Activated naive CD4-positive, alpha-beta T cell treated with anti-CD3 and anti-CD28 coated beads, Interleukin-2, amount 50 U/mL, for 24 hours (primary cell): Measurements from ENCODE around the gene LCN1.

Experiments used
- H3K27ac Mint-ChIP-seq: one replicate; pipeline ENCODE4 v1.8.0; 2021; ENCODE audit warnings: mild to moderate bottlenecking, mixed read lengths
- H3K27me3 Mint-ChIP-seq: one replicate; pipeline ENCODE4 v1.8.0; 2021; ENCODE audit warnings: mixed read lengths
- H3K36me3 Mint-ChIP-seq: one replicate; pipeline ENCODE4 v1.8.0; 2021; ENCODE audit warnings: mixed read lengths
- H3K4me1 Mint-ChIP-seq: one replicate; pipeline ENCODE4 v1.8.0; 2021; ENCODE audit warnings: mixed read lengths
- H3K4me3 Mint-ChIP-seq: one replicate; pipeline ENCODE4 v1.8.0; 2021; ENCODE audit warnings: mild to moderate bottlenecking, mixed read lengths
- H3K9me3 Mint-ChIP-seq: one replicate; pipeline ENCODE4 v1.8.0; 2021; ENCODE audit warnings: mixed read lengths

The LCN1 gene

GRCh38 chr9:135500071-135500524 is 21.1 kb upstream of the LCN1 start:
- Mint-ChIP-seq H3K36me3 (peaks cover 3% of the 10 kb centered on the region), H3K9me3 (no peaks in the 10 kb centered on the region), H3K27ac (peak overlapping the region; percentile 41), H3K4me1 (peaks cover 22% of the 10 kb centered on the region), H3K27me3 (no peaks in the 10 kb centered on the region), H3K4me3 (peak overlapping the region; percentile 89)

GRCh38 chr9:135500525-135501260 is 20.5 kb upstream of the LCN1 start, which contains the start of gene MRPS2:
Gene MRPS2 (plus strand): TSS chr9:135500682. CDS start chr9:135500711, 29 bp downstream.
- no peaks in the 10 kb centered on the region for H3K27me3 Mint-ChIP-seq
- no peaks in the 10 kb centered on the region for H3K9me3 Mint-ChIP-seq
- peaks cover 22% of the 10 kb centered on the region for H3K4me1 Mint-ChIP-seq
- peak within 1 kb of the TSS; percentile 81 for H3K27ac Mint-ChIP-seq
- peak within 1 kb of the TSS; percentile 89 for H3K4me3 Mint-ChIP-seq
- peaks cover 3% of the 10 kb centered on the region for H3K36me3 Mint-ChIP-seq

- Mint-ChIP-seq H3K4me1 (peaks cover 22% of the 10 kb centered on the region), H3K36me3 (peaks cover 3% of the 10 kb centered on the region), H3K27ac (no peak overlapping the region), H3K27me3 (no peaks in the 10 kb centered on the region), H3K4me3 (peak overlapping the region; percentile 89), H3K9me3 (no peaks in the 10 kb centered on the region)
Measured at GRCh38 chr9:135501261-135502167, 19.7 kb upstream of the LCN1 start.

- Mint-ChIP-seq H3K27ac (peak overlapping the region; percentile 68), H3K27me3 (no peaks in the 10 kb centered on the region), H3K9me3 (no peaks in the 10 kb centered on the region), H3K4me1 (peaks cover 22% of the 10 kb centered on the region), H3K36me3 (peaks cover 3% of the 10 kb centered on the region), H3K4me3 (peak overlapping the region; percentile 89)
Measured at GRCh38 chr9:135502168-135502872, 18.9 kb upstream of the LCN1 start.

GRCh38 chr9:135502873-135503321 is 18.3 kb upstream of the LCN1 start:
- H3K4me3 Mint-ChIP-seq: peak overlapping the region; percentile 89
- peaks cover 3% of the 10 kb centered on the region for H3K36me3 Mint-ChIP-seq
- no peaks in the 10 kb centered on the region for H3K27me3 Mint-ChIP-seq
- peak overlapping the region; percentile 68 for H3K27ac Mint-ChIP-seq
- H3K4me1 Mint-ChIP-seq: peaks cover 22% of the 10 kb centered on the region
- H3K9me3 Mint-ChIP-seq: peaks cover under 1% of the 10 kb centered on the region

GRCh38 chr9:135503371-135504261 is 17.6 kb upstream of the LCN1 start:
- Mint-ChIP-seq H3K9me3 (peaks cover 4% of the 10 kb centered on the region), H3K27me3 (no peaks in the 10 kb centered on the region), H3K4me3 (peak overlapping the region; percentile 89), H3K36me3 (peaks cover 3% of the 10 kb centered on the region), H3K27ac (no peak overlapping the region), H3K4me1 (peaks cover 22% of the 10 kb centered on the region)

GRCh38 chr9:135504262-135505243 is 16.7 kb upstream of the LCN1 start:
- Mint-ChIP-seq H3K27ac (peak overlapping the region; percentile 35), H3K36me3 (peaks cover 9% of the 10 kb centered on the region), H3K27me3 (peaks cover 4% of the 10 kb centered on the region), H3K4me3 (peak overlapping the region; percentile 19), H3K9me3 (peaks cover 12% of the 10 kb centered on the region), H3K4me1 (peaks cover 22% of the 10 kb centered on the region)

GRCh38 chr9:135505406-135506187 is 15.6 kb upstream of the LCN1 start:
- no peak overlapping the region for H3K27ac Mint-ChIP-seq

GRCh38 chr9:135506327-135507103 is 14.7 kb upstream of the LCN1 start:
- Mint-ChIP-seq H3K4me1 (peaks cover 22% of the 10 kb centered on the region), H3K27me3 (peaks cover 4% of the 10 kb centered on the region), H3K27ac (no peak overlapping the region), H3K36me3 (peaks cover 10% of the 10 kb centered on the region), H3K4me3 (no peak overlapping the region), H3K9me3 (peaks cover 12% of the 10 kb centered on the region)

More at GRCh38 chr9:135505406-135506187, 15.6 kb upstream of the LCN1 start:
- Mint-ChIP-seq H3K4me3 (no peak overlapping the region), H3K27me3 (peaks cover 4% of the 10 kb centered on the region), H3K4me1 (peaks cover 22% of the 10 kb centered on the region), H3K9me3 (peaks cover 12% of the 10 kb centered on the region), H3K36me3 (peaks cover 10% of the 10 kb centered on the region)

GRCh38 chr9:135507104-135508035 is 13.9 kb upstream of the LCN1 start:
- H3K27me3 Mint-ChIP-seq: peaks cover 4% of the 10 kb centered on the region
- no peak overlapping the region for H3K4me3 Mint-ChIP-seq

GRCh38 chr9:135508211-135508820 is 12.9 kb upstream of the LCN1 start:
- Mint-ChIP-seq H3K4me3 (no peak overlapping the region), H3K27me3 (peaks cover 4% of the 10 kb centered on the region), H3K4me1 (peaks cover 8% of the 10 kb centered on the region), H3K9me3 (peaks cover 12% of the 10 kb centered on the region), H3K27ac (no peak overlapping the region), H3K36me3 (peaks cover 8% of the 10 kb centered on the region)

More at GRCh38 chr9:135507104-135508035, 13.9 kb upstream of the LCN1 start:
- H3K36me3 Mint-ChIP-seq: peaks cover 10% of the 10 kb centered on the region
- H3K27ac Mint-ChIP-seq: no peak overlapping the region
- peaks cover 12% of the 10 kb centered on the region for H3K9me3 Mint-ChIP-seq
- H3K4me1 Mint-ChIP-seq: peaks cover 13% of the 10 kb centered on the region
